GM19035 (cell line): ENCODE data around the gene DCLK1.

Source experiments
- ATAC-seq: cut with Tn5 transposase; IDR thresholded peaks from one replicate; pipeline ENCODE4 v1.9.1; 2021; ENCODE audit not compliant: unreplicated experiment

Gene DCLK1

GRCh38 chr13:35957241-35957731 lies 173.9 kb downstream of the DCLK1 start:
- no peak for ATAC-seq

- no peak for ATAC-seq
Measured at GRCh38 chr13:35956074-35956473, 175.1 kb downstream of the DCLK1 start.

GRCh38 chr13:35954207-35954560 lies 177.0 kb downstream of the DCLK1 start:
- ATAC-seq, result no peak

- peak; percentile 62 for ATAC-seq
Measured at GRCh38 chr13:35953537-35954206, 177.5 kb downstream of the DCLK1 start.

- ATAC-seq, result no peak
Measured at GRCh38 chr13:35947315-35947714, 183.9 kb downstream of the DCLK1 start.

GRCh38 chr13:35945368-35945767 lies 185.8 kb downstream of the DCLK1 start:
- ATAC-seq, result no peak

GRCh38 chr13:35941374-35941773 lies 189.8 kb downstream of the DCLK1 start:
- no peak for ATAC-seq

GRCh38 chr13:35940734-35941133 lies 190.4 kb downstream of the DCLK1 start:
- no peak for ATAC-seq

- ATAC-seq, result no peak
Measured at GRCh38 chr13:35936246-35936978, 194.8 kb downstream of the DCLK1 start.

- ATAC-seq, result peak; percentile 49
Measured at GRCh38 chr13:35930665-35931631, 200.2 kb downstream of the DCLK1 start.

GRCh38 chr13:35927567-35928021 lies 203.6 kb downstream of the DCLK1 start:
- ATAC-seq, result no peak

- ATAC-seq, result no peak
Measured at GRCh38 chr13:35926859-35927530, 204.2 kb downstream of the DCLK1 start.

- ATAC-seq, result no peak
Measured at GRCh38 chr13:35925669-35926068, 205.5 kb downstream of the DCLK1 start.

GRCh38 chr13:35923347-35923746 lies 207.8 kb downstream of the DCLK1 start:
- ATAC-seq, result no peak

- ATAC-seq, result no peak
Measured at GRCh38 chr13:35920816-35921215, 210.4 kb downstream of the DCLK1 start.

- ATAC-seq, result no peak
Measured at GRCh38 chr13:35917942-35918645, 213.1 kb downstream of the DCLK1 start.

- ATAC-seq, result no peak
Measured at GRCh38 chr13:35917252-35917941, 213.8 kb downstream of the DCLK1 start.

- no peak for ATAC-seq
Measured at GRCh38 chr13:35916146-35916545, 215.0 kb downstream of the DCLK1 start.

GRCh38 chr13:35914662-35915061 lies 216.5 kb downstream of the DCLK1 start:
- no peak for ATAC-seq
